Adrenal gland (tissue), 12 donors: ENCODE data around the gene CENPS. TPM values are rescaled to one million over a fixed set of nuclear protein-coding genes. Genes with fewer than 3 reads are reported as not detected.

Source experiments
- DNase-seq, 7 donors: peaks; one replicate each; pipeline ENCODE4 v3.0.0-alpha.2; 2019 to 2020
- H3K27ac ChIP-seq, 5 donors: fragments of 200-600 bp; sonication (generic) in 4 of 5; 1 replicate in 3 of 5; 2 replicates in 2 of 5; pipeline versions ENCODE4 v1.5.1 to v1.8.0; 2016 to 2020; ENCODE audit warnings: mild to moderate bottlenecking in 1 of 5
- H3K27me3 ChIP-seq: fragments of 200-600 bp; 2 replicates; pipeline ENCODE4 v1.8.0; 2021
- H3K36me3 ChIP-seq, 2 donors: fragments of 200-600 bp; replicated peaks in 1 of 2; 1 replicate in 1 of 2; 2 replicates in 1 of 2; pipeline versions ENCODE4 v1.5.1 to v1.8.0; 2018 to 2022
- H3K4me1 ChIP-seq, 2 donors: fragments of 200-600 bp; replicated peaks in 1 of 2; 1 replicate in 1 of 2; 2 replicates in 1 of 2; pipeline versions ENCODE4 v1.5.1 to v1.8.0; 2018 to 2021
- H3K4me3 ChIP-seq, 4 donors: fragments of 200-600 bp; sonication (generic) in 3 of 4; one replicate each; pipeline ENCODE4 v1.5.1; 2016 to 2018
- H3K9me3 ChIP-seq, 3 donors: fragments of 200-600 bp; sonication (generic) in 1 of 3; replicated peaks in 1 of 3; 1 replicate in 2 of 3; 2 replicates in 1 of 3; pipeline versions ENCODE4 v1.5.1 to v1.8.0; 2016 to 2021
- CTCF ChIP-seq, 6 experiments: fragments of 450-650 bp in 4 of 6; fragments of 200-600 bp in 2 of 6; sonication (generic) in 1 of 6; IDR thresholded peaks; 1 replicate in 5 of 6; 2 replicates in 1 of 6; pipeline versions ENCODE4 v1.5.1 to v1.8.0; 2016 to 2021; ENCODE audit warnings: antibody characterized with exemption in 6 of 6, mild to moderate bottlenecking in 2 of 6, moderate library complexity in 1 of 6
- POLR2A ChIP-seq, 2 donors: fragments of 450-650 bp; IDR thresholded peaks; one replicate each; pipeline ENCODE4 v1.6.1; 2017; ENCODE audit warnings: antibody characterized with exemption in 2 of 2, mild to moderate bottlenecking in 2 of 2, moderate library complexity in 1 of 2
- WGBS, 4 donors: extraction: QIAGEN DNeasy Blood & Tissue Kit in 2 of 4; methylation state at CpG; one replicate each; pipeline versions ENCODE4 v1.1.5 to v1.1.7; 2013 to 2017; 5-methylcytosine and 5-hydroxymethylcytosine counted together
- intact Hi-C, 2 donors: fragments of 100-400 bp; cut with DNase I; formaldehyde crosslinking; loops; one replicate each; pipeline versions ENCODE4 v1.14.1 to v1.15.0; 2022 to 2023
- polyA plus RNA-seq, 3 donors: library from polyadenylated mRNA; stranded (reverse); fragments of 200-250 nt in 2 of 3; fragments of 350-450 nt in 1 of 3; fragmentation: Illumina TruSeq in 1 of 3; extraction: RNeasy Lipid Tissue Mini Kit (QIAGEN cat#74804) in 1 of 3; gene quantifications; one replicate each; pipeline ENCODE4 v1.2.3, GENCODE V29; 2013 to 2014
- total RNA-seq, 9 donors: library from RNA; depleted of rRNA in 4 of 9; stranded (reverse); fragments of >200 nt in 4 of 9; fragments of 120-200 nt in 1 of 9; fragmentation: NEBNext Ultra II Directional in 1 of 9; extraction: Animal tissue kit (Norgen Biotek cat#: 25700) in 1 of 9; gene quantifications; one replicate each; pipeline versions ENCODE4 v1.1.0 to v1.2.4, GENCODE V29; 2013 to 2023
- donor health status: healthy with polysubstance abuse.
- donor health status: Bipolar disorder and iron deficiency.
- donor health status: DM: yes; HTN: yes; CAD: no.
- donor health status: DM: no; HTN: no; CAD: no.
- donor health status: DM: no; HTN: no; CAD: no.
- donor health status: DM: yes; HTN: yes; CAD: no.

Gene CENPS
- total and polyA plus RNA-seq, 12 donors, result 10.0 to 32.9 (median 18.8) TPM

GRCh38 chr1:10384219-10384618, 46.0 kb upstream of the CENPS start:
- TF ChIP-seq POLR2A (IDR thresholded peaks at IDR 0.05), result no peak
- TF ChIP-seq CTCF (IDR thresholded peaks at IDR 0.05), result no peak
- DNase-seq, result no peak
- H3K36me3 ChIP-seq, result peaks cover 0 to 4% of the 10 kb centered on the region in 2 donors
- peaks cover 3 to 9% of the 10 kb centered on the region in 2 donors for H3K4me1 ChIP-seq
- no peaks in the 10 kb centered on the region for H3K27me3 ChIP-seq
- intact Hi-C loops, result no loop called here
- H3K27ac ChIP-seq, result no peak overlapping the region
- WGBS, 4 donors, result 91 to 97% (median 93%) methylated on average over 7 to 8 of the region's 8 CpGs
- no peaks in the 10 kb centered on the region for H3K9me3 ChIP-seq
- no peak overlapping the region for H3K4me3 ChIP-seq

DNA sequence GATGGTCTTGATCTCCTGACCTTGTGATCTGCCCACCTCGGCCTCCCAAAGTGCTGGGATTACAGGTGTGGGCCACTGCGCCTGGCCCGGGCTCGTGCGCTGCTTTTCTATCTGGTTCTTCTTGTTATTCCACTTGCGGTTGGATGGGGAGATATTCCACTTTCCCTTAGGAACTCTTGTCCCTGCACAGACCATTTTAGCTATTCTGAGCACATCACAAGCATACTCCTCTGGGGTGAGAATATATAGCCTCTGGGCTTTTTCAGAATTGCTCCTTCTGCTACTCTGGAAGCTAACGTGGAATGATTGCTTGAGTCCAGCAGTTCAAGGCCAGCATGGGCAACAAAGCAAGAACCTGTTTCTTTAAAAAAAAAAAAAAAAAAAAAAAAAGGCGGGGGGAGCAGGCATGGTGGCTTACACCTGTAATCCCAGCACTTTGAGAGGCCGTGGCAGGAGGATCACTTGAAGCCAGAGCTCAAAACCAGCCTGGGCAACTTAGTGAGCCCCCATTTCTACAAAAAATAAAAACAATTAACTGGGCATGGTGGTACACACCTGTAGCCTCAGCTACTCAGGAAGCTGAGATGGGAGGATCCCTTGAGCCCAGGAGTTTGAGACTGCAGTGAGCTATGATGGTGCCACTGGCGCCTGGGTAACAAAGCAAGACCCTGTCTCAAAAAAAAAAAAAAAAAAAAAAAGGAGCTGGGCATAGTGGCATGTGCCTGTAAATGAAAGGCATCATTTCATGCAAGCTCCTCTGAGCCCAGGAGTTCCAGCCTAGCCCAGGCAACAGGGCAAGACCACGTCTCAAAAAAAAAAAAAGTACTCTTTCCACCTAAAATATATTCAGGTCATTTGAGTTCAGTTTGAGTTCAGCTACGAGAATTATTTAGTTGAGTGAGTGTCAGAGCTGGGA, 43.2 kb upstream of the CENPS start:
- Histone ChIP-seq H3K9me3 (no peaks in the 10 kb centered on the region), H3K27ac (peak overlapping the region in 4 of 5 donors; percentile 11 to 77 (median 60)), H3K4me1 (peaks cover 3 to 6% of the 10 kb centered on the region in 2 donors), H3K4me3 (no peak overlapping the region), H3K36me3 (no peaks in the 10 kb centered on the region), H3K27me3 (no peaks in the 10 kb centered on the region)
- WGBS, 4 donors, result 77 to 85% (median 83%) methylated on average over 11 to 12 of the region's 12 CpGs
- intact Hi-C loops, result no loop called here
- no peak for TF ChIP-seq CTCF (IDR thresholded peaks at IDR 0.05)
- no peak for TF ChIP-seq POLR2A (IDR thresholded peaks at IDR 0.05)
- DNase-seq, result no peak

- Histone ChIP-seq H3K9me3 (no peaks in the 10 kb centered on the region), H3K27me3 (no peaks in the 10 kb centered on the region), H3K27ac (peak overlapping the region in 4 of 5 donors; percentile 11 to 77 (median 60)), H3K4me1 (peaks cover 3 to 6% of the 10 kb centered on the region in 2 donors), H3K4me3 (no peak overlapping the region), H3K36me3 (no peaks in the 10 kb centered on the region)
- DNase-seq, result no peak
- WGBS, 4 donors, result 50 to 82% (median 55%) methylated on average over 3 of the region's 3 CpGs
- intact Hi-C loops, result no loop called here
- TF ChIP-seq POLR2A (IDR thresholded peaks at IDR 0.05) (no peak), CTCF (IDR thresholded peaks at IDR 0.05) (no peak)
Measured at GRCh38 chr1:10387677-10388386, 42.4 kb upstream of the CENPS start.

DNA sequence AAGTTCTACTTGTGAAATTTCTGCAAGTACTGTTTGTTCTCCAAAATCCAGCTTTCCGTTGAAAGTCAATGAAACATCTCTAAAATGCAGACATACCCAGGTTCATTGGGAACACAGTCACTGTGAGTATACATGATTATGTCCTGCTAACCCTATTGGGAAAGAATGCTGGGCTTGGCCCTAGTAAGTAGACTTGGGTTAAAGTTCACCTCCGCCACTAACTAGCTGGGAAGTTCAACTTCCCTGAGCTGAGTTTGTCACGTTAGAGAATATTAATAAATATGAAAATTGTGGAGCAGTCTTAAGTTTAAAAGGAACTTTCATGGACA, 41.9 kb upstream of the CENPS start:
- no peak for TF ChIP-seq POLR2A (IDR thresholded peaks at IDR 0.05)
- no peak for TF ChIP-seq CTCF (IDR thresholded peaks at IDR 0.05)
- Histone ChIP-seq H3K9me3 (no peaks in the 10 kb centered on the region), H3K4me1 (peaks cover 3 to 6% of the 10 kb centered on the region in 2 donors), H3K4me3 (no peak overlapping the region), H3K27ac (peak overlapping the region in 3 of 5 donors; percentile 49 to 70 (median 63)), H3K27me3 (no peaks in the 10 kb centered on the region), H3K36me3 (no peaks in the 10 kb centered on the region)
- DNase-seq, result no peak
- 71 to 84% (median 80%) methylated on average over 3 of the region's 3 CpGs for WGBS, 4 donors
- intact Hi-C loops, result no loop called here
